GM12872 (cell line): ENCODE results near the gene CACNA1G.

Experiments used
- CTCF ChIP-seq: IDR thresholded peaks from 3 replicates; pipeline ENCODE4 v1.5.1; 2011; ENCODE audit warnings: low read depth, mild to moderate bottlenecking, low read length, moderate library complexity; ENCODE audit not compliant: insufficient read depth

Gene CACNA1G

DNA sequence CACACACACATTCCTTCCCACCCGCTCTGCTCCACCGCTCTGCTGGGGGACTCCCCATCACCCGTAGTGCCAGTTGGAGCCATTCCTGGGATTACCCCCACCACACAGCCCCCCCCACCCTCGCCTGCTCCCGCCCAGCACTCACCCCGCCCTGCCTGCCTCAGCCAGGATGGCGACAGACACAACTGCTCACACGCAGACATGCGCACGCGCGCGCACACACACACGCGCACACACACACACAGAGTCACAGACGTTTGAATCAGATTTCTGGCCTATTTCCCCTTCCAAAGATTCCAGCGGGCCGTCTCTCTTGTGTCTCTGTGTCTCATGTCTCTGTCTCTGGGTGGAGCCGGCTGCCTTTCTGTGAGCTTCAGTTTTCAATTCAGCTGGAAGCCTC is 4.4 kb downstream of the CACNA1G start:
- TF ChIP-seq CTCF, result no peak

GRCh38 chr17:50565402-50566350 is 5.2 kb downstream of the CACNA1G start:
- no peak for TF ChIP-seq CTCF

DNA sequence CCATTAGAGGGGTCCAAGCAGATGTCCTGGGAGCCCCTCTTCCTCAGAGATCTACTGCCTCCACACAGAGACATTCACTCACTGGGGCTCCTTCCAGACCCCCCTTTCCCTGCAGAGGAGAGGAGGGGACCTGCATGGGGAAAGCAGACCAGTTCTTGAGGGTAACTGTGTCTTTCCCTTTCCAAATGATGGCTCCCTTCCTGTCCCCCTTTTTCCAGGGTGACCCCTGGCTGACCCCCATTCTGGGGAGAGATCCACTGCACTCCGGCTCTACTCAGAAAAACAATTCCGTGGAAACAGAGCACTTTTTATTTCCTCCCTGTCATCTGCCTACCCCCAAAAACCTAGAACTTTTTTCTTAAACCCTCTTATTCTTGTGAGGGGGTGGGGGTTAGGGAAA is 6.4 kb downstream of the CACNA1G start:
- no peak for TF ChIP-seq CTCF

- no peak for TF ChIP-seq CTCF
Observed at GRCh38 chr17:50568659-50569058, 8.1 kb downstream of the CACNA1G start.

DNA sequence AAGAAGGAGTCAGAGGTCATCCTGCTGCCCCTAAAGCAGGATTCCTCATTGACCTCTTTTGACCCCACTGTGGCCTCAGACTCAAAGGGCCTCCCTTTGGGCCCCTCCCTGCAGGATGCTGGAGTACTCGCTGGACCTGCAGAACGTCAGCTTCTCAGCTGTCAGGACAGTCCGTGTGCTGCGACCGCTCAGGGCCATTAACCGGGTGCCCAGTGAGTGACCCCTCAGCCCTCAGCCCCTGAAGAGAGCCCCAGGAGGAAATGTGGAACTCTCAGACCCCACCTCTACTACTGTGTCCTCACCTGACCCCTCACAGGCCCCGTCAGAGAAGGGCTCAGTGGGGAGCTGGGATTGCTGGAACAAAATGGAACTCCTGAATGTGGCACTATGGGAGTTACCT is 9.1 kb downstream of the CACNA1G start:
- no peak for TF ChIP-seq CTCF

DNA sequence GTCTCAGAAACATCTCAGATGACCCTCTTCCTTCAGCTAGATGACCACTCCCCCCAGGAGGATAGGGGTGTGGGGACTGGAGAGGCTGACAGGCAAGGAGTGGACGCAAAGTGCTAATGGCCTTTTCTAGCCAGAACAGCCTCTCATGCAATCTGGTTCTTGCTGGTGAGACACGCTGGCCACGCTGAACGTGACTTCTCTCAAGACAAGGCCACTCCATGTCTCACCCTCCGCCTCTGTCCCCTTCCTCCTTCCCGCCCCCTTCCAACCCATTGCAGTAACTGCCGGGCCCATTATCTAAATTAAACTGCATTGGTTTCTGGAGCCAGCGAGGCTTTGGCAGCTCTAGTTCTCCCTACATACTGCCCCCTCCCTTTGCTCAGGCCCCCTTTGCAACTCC is 9.5 kb downstream of the CACNA1G start:
- no peak for TF ChIP-seq CTCF

DNA sequence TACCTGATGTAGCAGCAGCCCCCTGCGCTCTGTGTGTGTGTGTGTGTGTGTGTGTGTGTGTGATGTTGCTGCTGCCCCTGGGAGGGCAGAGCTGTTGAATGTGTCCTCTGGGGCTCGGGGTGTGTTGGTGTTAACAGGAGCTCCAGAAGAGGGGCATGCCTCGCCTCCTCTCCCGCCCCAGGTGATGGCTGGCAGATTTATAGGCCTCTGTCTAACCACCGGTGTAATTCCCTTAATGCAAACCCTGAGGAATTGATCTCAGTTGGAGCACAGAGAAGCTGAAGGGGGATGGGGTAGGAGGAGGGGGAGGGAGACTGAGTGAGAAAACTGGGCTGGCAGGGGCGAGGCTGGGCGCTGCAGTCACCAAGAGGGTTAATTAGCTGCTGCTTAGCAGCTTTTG is 10.0 kb downstream of the CACNA1G start:
- TF ChIP-seq CTCF, result no peak
